Measurements from ENCODE around the gene PPM1E.

PPM1E gene

DNA sequence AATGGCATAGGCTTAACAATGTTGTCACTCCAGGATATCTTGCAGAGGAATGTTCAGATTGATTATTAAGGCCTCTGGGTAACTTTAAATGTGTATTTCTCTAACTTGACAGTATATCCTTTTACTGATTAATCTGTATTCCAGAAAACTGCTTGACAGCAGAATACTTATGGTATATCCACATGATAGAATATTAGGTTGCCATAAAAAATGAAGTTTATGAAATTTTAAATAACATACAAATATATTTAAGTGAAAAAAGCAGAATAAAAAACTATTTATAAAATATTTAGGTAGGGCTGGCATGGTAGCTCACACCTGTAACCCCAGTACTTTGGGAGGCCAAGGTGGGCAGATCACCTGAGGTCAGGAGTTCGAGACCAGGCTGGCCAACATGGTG, 244.4 kb downstream of the PPM1E start:
- FAIRE-seq: no peak

DNA sequence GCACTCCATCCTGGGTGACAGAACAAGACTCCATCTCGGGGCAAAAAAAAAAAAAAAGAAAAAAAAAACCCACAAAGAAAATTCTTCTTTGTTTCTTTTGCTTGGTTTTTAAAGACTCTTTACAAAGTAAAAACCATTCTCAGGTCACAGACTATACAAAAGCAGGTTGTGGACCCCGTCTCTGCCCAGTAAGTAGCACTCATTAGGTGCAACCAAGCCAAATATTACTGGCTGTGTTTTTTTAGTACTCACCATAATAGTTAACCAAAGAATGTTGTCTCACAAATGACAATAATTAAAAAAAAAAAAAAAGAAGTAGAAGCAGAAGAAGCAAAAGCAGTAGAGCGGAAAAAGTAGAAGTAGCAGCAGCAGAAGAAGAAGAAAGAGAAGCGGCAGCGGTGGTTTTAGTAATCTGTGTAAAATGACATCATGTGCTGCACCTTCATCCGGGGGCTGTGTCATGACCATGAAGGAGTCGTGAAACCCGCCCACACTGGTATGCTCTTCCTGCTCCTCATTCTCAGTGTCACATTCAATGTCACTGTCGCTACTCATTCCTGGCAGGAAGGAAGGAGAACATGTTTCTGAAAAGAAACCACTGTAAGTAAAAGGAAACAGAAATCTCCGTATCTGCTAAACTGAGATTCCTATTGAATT, 245.6 kb downstream of the PPM1E start:
- no peak for FAIRE-seq

GRCh38 chr17:59002126-59002525, 246.5 kb downstream of the PPM1E start:
- FAIRE-seq: no peak

DNA sequence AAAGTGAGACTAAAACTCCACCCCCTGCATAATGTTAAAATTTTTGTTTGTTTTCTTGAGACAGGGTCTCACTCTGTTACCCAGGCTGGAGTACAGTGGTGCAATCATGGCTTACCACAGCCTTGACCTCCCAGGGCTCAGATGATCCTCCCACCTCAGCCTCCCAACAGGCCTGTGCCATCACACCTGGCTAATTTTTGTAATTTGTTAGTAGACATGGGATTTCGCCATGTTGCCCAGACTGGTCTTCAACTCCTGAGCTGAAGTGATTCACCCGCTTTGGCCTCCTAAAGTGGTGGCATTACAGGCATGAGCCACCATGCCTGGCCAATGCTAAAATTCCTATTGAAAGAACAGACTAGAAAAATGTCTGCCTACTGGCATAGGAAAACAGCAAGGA, 247.2 kb downstream of the PPM1E start:
- FAIRE-seq: no peak

- FAIRE-seq: no peak
Measured at GRCh38 chr17:59003860-59004259, 248.2 kb downstream of the PPM1E start.

DNA sequence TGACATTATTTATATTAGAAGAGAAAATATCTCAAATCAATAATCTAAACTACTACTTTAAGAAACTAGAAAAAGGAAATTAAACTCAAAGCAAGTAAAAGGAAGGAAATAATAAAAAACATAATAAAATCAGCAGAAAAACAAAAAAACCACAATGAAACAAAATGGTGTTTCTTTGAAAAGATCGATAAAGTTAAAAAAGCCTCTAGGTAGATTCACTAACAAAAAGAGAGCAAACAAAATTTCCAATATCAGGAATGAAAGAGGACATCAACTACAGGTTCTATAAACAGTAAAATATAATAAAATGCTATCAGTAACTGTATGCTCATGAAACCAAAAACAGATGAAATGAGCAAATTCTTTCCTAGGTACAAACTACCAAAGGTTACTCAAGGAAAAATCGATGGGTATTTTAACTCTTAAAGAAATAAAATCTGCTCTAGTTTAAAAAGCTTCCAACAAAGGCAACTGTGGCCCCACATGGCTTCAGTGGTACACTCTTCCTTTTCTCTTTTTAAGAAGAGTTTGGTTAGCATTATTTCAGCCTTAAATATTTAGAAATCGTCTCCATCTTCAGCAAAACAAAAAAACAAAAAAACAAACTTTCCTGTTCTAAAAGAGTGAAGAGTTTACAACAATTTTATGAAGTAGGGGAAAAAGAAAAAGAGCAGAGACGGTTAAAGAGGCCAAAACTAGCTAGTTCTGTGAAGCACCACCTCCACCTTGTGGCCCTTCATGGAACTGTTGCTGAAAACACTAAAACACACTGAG, 248.9 kb downstream of the PPM1E start:
- peak; percentile 92 for FAIRE-seq

DNA sequence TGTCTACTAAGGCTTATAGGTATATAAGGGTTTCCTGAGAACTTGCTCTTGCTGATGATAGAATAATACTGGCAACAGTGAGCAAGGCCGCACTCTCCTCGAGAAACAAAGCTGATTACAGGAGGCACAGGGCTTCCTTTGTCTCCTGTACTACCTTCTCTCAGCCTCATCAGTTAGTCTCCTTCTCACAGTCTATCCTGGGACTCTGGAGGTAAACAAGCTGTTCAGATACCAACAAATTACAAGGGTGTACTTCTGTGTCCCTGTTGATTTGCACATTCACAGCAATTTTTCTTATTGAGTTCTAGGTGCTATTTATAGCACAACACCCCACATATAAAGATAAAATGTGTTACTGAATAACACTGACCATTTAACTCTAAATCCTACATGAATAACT, 252.3 kb downstream of the PPM1E start:
- no peak for FAIRE-seq

DNA sequence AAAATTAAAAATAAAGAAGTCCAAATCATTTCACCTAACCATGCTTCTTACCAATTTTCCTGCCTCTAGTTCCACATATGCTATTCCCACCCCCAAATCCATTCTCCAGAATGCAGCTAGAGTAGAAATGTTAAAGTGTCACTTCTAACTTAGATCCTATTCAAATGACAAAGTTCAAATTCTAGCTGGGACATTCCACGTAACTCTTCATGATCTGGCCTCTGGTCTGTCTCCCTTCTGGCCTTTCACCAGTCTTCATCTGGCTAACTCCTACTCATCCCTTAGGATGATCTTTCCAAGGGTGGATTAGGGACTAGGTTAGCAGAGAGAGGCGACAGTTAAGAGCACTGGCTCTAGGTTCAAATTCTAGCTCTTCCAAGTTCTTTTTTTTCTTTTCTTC, 253.1 kb downstream of the PPM1E start:
- FAIRE-seq: no peak

GRCh38 chr17:59010026-59010425, 254.4 kb downstream of the PPM1E start:
- no peak for FAIRE-seq

- no peak for FAIRE-seq
Measured at GRCh38 chr17:59011975-59012374, 256.3 kb downstream of the PPM1E start.

GRCh38 chr17:59018019-59018418, 262.4 kb downstream of the PPM1E start:
- FAIRE-seq: no peak

- no peak for FAIRE-seq
Measured at GRCh38 chr17:59024916-59025315, 269.3 kb downstream of the PPM1E start.

- no peak for FAIRE-seq
Measured at GRCh38 chr17:59026176-59026939, 270.7 kb downstream of the PPM1E start.

DNA sequence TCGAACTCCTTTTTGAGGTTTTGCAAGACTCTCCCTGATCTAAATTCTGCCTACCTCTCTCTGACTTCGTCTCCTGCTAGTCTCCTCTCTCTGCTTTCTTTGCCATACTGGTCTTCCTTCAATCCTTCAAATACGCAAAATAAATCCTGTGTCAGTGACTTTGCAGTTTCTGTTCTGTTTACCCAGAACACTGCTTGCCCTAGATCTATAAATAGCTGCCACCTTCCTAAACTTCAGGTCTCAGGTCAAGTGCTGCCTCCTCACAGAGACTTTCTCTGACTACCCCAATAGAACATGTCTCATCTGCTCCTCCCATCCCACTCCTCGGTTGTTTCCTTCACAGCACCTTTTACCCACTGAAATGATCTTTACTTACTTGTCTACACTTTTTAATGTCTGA, 272.1 kb downstream of the PPM1E start:
- FAIRE-seq: no peak

DNA sequence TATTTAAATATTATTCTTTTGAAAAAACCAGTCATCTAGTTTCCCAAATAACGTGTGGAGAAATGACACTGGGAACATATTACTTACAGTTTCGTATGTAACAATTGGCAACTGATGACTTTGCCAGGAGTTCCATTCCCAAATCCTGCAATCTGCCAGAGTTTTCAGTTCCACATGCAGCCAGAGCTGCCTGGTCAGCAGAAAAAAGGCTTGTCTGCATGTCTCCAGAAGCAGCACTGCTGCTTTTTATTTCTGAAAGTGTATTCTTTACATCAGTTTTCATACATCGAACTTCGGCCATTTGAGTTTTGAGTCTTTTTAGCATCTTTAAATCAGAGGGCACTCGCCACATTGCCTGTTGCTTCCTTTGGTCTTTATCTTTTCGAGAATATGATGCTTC, 272.7 kb downstream of the PPM1E start:
- FAIRE-seq: no peak

DNA sequence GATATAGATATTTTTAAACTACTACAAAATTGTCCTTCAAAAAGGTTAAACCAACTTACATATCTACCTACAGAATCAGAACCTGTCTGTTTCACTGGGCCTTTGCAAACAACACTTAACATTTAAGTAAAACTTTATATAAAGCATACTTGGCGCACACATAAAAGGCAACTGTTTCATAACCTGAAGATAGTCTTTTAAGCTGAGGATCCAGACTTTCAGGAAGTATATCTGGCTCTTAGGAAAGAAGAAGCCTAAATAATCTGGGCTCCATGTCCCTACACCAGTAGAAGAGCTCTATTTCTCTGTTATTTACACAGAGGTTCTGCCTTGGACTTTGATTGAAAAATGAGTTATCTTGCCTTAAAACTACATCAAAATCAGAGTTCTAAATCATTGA, 275.2 kb downstream of the PPM1E start:
- no peak for FAIRE-seq
